Gastroesophageal sphincter (tissue), 3 donors: Measurements from ENCODE around the gene IL1F10.

Experiments used
- CTCF ChIP-seq, 4 experiments: fragments of 200-600 bp in 2 of 4; fragments of 450-650 bp in 2 of 4; sonication (generic) in 1 of 4; IDR thresholded peaks; one replicate each; pipeline ENCODE4 v1.5.1; 2017 to 2019; ENCODE audit warnings: antibody characterized with exemption in 4 of 4, mild to moderate bottlenecking in 2 of 4, moderate library complexity in 2 of 4
- EP300 ChIP-seq: sonication (generic); formaldehyde crosslinking; IDR thresholded peaks from one replicate; pipeline ENCODE4 v1.6.1; 2017; ENCODE audit warnings: antibody characterized with exemption, mild to moderate bottlenecking
- POLR2A ChIP-seq, 2 donors: fragments of 450-650 bp; IDR thresholded peaks; one replicate each; pipeline ENCODE4 v1.6.1; 2017; ENCODE audit warnings: antibody characterized with exemption in 2 of 2, mild to moderate bottlenecking in 2 of 2, moderate library complexity in 1 of 2
- POLR2AphosphoS5 ChIP-seq: sonication (generic); formaldehyde crosslinking; IDR thresholded peaks from one replicate; pipeline ENCODE4 v1.6.1; 2017; ENCODE audit warnings: antibody characterized with exemption

GRCh38 chr2:113102133-113102532 lies 34.4 kb downstream of the IL1F10 start:
- TF ChIP-seq CTCF (IDR thresholded peaks at IDR 0.05): no peak
- TF ChIP-seq POLR2A (IDR thresholded peaks at IDR 0.05): no peak
- no peak for TF ChIP-seq POLR2AphosphoS5
- no peak for TF ChIP-seq EP300
